Measurements from ENCODE around the gene MAN2B1. TPM values are rescaled to one million over a fixed set of nuclear protein-coding genes. Genes with fewer than 3 reads are reported as not detected.
"Not testable (repeated sequence)": the region's sequence is repeated elsewhere in the genome, so short reads cannot be mapped to it uniquely, and the experiment has no call there.

MAN2B1 gene
- total RNA-seq, result 100 to 1,000 TPM in 1 of 3 donors, 10 to 100 TPM in 2; 45.6 to 118 (median 49.0) TPM

DNA sequence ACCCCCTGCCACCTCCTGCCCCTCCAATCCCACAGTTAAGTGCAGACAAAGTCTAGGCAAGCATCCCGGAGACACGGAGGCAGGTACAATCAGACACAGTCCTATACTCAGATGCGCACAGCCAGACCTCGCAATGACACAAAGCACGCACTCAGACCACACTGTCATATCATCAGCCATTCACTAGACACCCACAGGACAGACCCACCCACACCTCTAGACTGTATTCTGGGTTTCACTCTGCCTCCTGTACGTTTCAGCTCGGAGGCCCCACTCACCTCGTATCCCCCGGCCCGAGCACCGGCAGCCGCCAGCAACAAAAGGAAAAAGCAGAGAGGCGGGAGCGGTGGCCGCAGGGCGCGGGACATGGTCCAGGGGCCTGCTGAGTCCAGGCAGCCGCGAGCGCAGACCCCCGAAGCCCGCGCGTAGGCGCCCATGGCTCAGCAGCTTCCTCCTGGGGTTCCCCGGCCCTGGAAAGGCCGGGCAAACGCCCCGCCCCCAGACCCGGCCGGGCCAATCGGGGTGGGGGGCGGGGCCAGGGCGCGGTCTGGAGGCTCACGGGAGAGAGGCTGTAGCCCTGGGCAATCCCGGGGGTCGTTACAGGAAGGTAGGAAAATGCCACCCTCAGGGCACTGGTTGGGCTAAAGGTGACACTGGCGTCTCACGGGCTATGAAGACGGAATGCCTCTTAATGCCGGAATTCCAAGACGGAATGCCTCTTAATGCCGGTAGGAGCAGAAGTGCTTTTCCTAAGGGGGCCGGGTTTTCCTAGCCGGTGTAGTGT lies at the start of gene MAN2B1, which contains the start of gene WDR83:
Gene MAN2B1, minus strand, starts transcription at position 478 of the 784 bp plus-strand sequence. Its CDS starts 41 bp downstream, at position 437.
Gene WDR83, plus strand, starts transcription at position 543 of the 784 bp plus-strand sequence. CDS start 2,984 bp downstream, outside the sequence.
- peaks cover 13 to 22% of the 10 kb centered on the region in 2 donors for H3K4me1 ChIP-seq
- DNase-seq (ENCODE audit: low spot score in 2 of 2), result peak; percentile 61 to 68
- H3K4me3 ChIP-seq, result peak within 1 kb of the TSS; percentile 62 to 89 (median 89)
- no peaks in the 10 kb centered on the region for H3K9me3 ChIP-seq
- peak within 1 kb of the TSS; percentile 56 to 73 for H3K27ac ChIP-seq
- H3K36me3 ChIP-seq, result no peaks in the 10 kb centered on the region
- intact Hi-C loops (cut with DNase I; ENCODE audit: low total_unique reads), result loop anchor here (2.0 kb wide), 1 partner anchor 76 kb away; no protein-coding TSS in a partner anchor
- no peaks in the 10 kb centered on the region for H3K27me3 ChIP-seq
- TF ChIP-seq POLR2A (IDR thresholded peaks at IDR 0.05), result no peak

DNA sequence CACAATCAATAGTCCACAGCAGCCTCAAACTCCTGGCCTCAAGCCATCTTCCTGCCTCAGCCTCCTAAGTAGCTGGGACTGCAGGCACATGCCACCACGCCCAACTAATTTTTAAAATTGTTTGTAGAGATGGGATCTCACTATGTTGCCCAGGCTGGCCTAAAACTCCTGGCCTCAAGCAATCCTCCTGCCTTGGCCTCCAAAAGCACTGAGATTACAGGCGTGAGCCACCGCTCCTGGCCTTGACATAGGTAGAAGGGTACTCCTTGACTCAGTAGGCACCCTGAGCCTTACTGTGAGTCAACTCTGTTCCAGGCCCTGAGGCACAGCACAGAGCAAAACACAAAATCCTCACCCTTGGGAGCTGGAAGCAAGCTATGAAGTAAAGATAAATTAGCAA lies 49.4 kb upstream of the MAN2B1 start:
- TF ChIP-seq, protein P1, sequence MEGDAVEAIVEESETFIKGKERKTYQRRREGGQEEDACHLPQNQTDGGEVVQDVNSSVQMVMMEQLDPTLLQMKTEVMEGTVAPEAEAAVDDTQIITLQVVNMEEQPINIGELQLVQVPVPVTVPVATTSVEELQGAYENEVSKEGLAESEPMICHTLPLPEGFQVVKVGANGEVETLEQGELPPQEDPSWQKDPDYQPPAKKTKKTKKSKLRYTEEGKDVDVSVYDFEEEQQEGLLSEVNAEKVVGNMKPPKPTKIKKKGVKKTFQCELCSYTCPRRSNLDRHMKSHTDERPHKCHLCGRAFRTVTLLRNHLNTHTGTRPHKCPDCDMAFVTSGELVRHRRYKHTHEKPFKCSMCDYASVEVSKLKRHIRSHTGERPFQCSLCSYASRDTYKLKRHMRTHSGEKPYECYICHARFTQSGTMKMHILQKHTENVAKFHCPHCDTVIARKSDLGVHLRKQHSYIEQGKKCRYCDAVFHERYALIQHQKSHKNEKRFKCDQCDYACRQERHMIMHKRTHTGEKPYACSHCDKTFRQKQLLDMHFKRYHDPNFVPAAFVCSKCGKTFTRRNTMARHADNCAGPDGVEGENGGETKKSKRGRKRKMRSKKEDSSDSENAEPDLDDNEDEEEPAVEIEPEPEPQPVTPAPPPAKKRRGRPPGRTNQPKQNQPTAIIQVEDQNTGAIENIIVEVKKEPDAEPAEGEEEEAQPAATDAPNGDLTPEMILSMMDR (IDR thresholded peaks at IDR 0.05), result no peak
- no peak for TF ChIP-seq POLR2AphosphoS5 (IDR thresholded peaks at IDR 0.05)
- TF ChIP-seq POLR2A (IDR thresholded peaks at IDR 0.05), result no peak
- peaks cover 14% of the 10 kb centered on the region for H3K36me3 ChIP-seq
- H3K4me3 ChIP-seq, result no peak overlapping the region
- H3K27me3 ChIP-seq, result no peaks in the 10 kb centered on the region
- no peak overlapping the region for H3K27ac ChIP-seq
- no peak for DNase-seq (ENCODE audit: low spot score in 2 of 2)
- H3K9me3 ChIP-seq, result no peaks in the 10 kb centered on the region
- intact Hi-C loops (cut with DNase I; ENCODE audit: low total_unique reads), result no loop called here
- no peaks in the 10 kb centered on the region for H3K4me1 ChIP-seq

DNA sequence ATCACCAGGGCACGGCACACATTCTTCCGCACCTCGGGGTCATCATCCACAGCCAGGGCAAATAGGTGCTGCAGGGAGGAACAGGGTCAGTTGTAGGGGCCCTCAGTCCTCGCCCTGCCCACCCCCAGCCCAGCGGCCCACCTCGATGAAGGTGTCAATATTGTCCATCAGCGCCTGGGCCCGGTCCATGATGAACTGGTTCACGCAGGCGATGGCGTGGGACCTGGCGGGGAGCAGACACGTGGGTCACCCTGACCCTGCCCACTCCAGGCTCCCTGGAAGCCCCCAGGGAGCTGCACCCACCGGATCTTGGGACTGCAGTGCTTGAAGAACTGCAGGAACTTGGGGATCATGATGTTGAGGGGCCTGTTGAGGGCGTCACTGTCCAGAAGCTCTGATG lies 48.6 kb upstream of the MAN2B1 start:
- TF ChIP-seq, protein P1 (IDR thresholded peaks at IDR 0.05), result no peak
- TF ChIP-seq POLR2A (IDR thresholded peaks at IDR 0.05), result no peak
- TF ChIP-seq POLR2AphosphoS5 (IDR thresholded peaks at IDR 0.05), result no peak

GRCh38 chr19:12713304-12713703 lies 46.8 kb upstream of the MAN2B1 start:
- intact Hi-C loops (cut with DNase I; ENCODE audit: low total_unique reads); DNase-seq (ENCODE audit: low spot score in 2 of 2); H3K4me3 ChIP-seq; H3K4me1 ChIP-seq; H3K27me3 ChIP-seq; H3K9me3 ChIP-seq; H3K27ac ChIP-seq: not testable (repeated sequence)
- peaks cover 14% of the 10 kb centered on the region for H3K36me3 ChIP-seq

More for the DNA sequence above, 48.6 kb upstream of the MAN2B1 start:
- no peak overlapping the region for H3K27ac ChIP-seq
- intact Hi-C loops (cut with DNase I; ENCODE audit: low total_unique reads), result no loop called here
- H3K4me3 ChIP-seq, result no peak overlapping the region
- no peaks in the 10 kb centered on the region for H3K9me3 ChIP-seq
- peaks cover 14% of the 10 kb centered on the region for H3K36me3 ChIP-seq
- no peak for DNase-seq (ENCODE audit: low spot score in 2 of 2)
- H3K27me3 ChIP-seq, result no peaks in the 10 kb centered on the region
- H3K4me1 ChIP-seq, result no peaks in the 10 kb centered on the region

DNA sequence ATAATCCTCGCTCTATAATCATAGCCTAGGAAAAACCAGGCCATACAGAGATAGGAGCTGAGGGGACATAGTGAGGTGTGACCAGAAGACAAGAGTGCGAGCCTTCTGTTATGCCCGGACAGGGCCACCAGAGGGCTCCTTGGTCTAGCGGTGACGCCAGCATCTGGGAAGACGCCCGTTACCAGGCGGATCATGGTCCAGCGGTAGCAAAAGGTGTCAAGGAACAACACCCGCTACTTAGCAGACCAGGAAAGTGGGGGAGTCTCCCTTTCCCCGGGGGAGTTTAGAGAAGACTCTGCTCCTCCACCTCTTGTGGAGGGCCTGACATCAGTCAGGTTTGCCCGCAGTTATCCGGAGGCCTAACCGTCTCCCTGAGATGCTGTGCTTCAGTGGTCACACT lies 45.5 kb upstream of the MAN2B1 start:
- H3K4me3 ChIP-seq; DNase-seq (ENCODE audit: low spot score in 2 of 2); H3K27me3 ChIP-seq; H3K9me3 ChIP-seq; H3K4me1 ChIP-seq; H3K27ac ChIP-seq; intact Hi-C loops (cut with DNase I; ENCODE audit: low total_unique reads): not testable (repeated sequence)
- TF ChIP-seq, protein P1 (IDR thresholded peaks at IDR 0.05), result peak in 1 of 3 donors; percentile 26
- peaks cover 14% of the 10 kb centered on the region for H3K36me3 ChIP-seq

DNA sequence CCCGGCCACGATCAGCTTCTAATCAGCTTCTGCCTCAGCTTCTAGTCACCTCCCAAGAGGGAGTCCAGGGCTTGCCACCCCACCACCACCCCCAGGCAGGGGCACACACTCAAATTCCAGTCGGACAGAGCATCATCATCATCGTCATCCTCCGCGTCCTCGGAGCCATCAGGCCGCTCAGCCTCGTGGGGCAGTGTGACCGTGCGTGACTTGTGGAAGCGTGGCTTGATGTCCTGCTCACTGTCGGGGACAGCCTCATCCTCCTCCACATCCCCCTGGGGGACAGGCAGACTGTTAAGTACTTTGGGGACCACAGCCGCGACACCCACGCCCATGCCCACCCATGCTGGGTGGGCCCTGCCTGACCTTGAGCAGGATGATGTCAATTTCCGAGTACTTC lies 44.6 kb upstream of the MAN2B1 start:
- TF ChIP-seq POLR2AphosphoS5 (IDR thresholded peaks at IDR 0.05) (no peak), POLR2A (IDR thresholded peaks at IDR 0.05) (no peak)
- TF ChIP-seq, protein P1 (IDR thresholded peaks at IDR 0.05), result no peak
- H3K36me3 ChIP-seq, result peaks cover 20% of the 10 kb centered on the region
- H3K4me3 ChIP-seq, result no peak overlapping the region

More for the DNA sequence above, 44.6 kb upstream of the MAN2B1 start:
- no peaks in the 10 kb centered on the region for H3K9me3 ChIP-seq
- no peak for DNase-seq (ENCODE audit: low spot score in 2 of 2)
- intact Hi-C loops (cut with DNase I; ENCODE audit: low total_unique reads), result no loop called here
- H3K4me1 ChIP-seq, result no peaks in the 10 kb centered on the region
- H3K27ac ChIP-seq, result no peak overlapping the region
- H3K27me3 ChIP-seq, result no peaks in the 10 kb centered on the region
